CD4-positive, CD25-positive, alpha-beta regulatory T cell (primary cell): ENCODE measurements around the gene NEK9. TPM values are rescaled to one million over a fixed set of nuclear protein-coding genes. Genes with fewer than 3 reads are reported as not detected.
A peak's percentile ranks its signal among the peaks of the same experiment; 100 is the strongest.

Source experiments
- ATAC-seq, 2 donors: fragments of 150-1000 bp; cut with Tn5 transposase; one replicate each; pipeline ENCODE4 v1.10.0; 2021; ENCODE audit warnings: low read depth in 2 of 2, moderate number of reproducible peaks in 2 of 2, moderate library complexity in 1 of 2
- DNase-seq, 3 donors: peaks; one replicate each; pipeline versions ENCODE4 v3.0.0 to v3.0.0-alpha.2; 2012 to 2022; ENCODE audit warnings: mixed read lengths in 1 of 3
- H3K27ac ChIP-seq: one replicate; pipeline ENCODE4 v1.7.0; 2013; ENCODE audit warnings: mild to moderate bottlenecking, low read length; ENCODE audit not compliant: insufficient read depth, poor library complexity, severe bottlenecking
- H3K27me3 ChIP-seq: one replicate; pipeline ENCODE4 v1.7.0; 2013; ENCODE audit warnings: low read length; ENCODE audit not compliant: control insufficient read depth, insufficient read depth
- H3K36me3 ChIP-seq: one replicate; pipeline ENCODE4 v1.7.0; 2013; ENCODE audit warnings: mild to moderate bottlenecking, low read length, moderate library complexity; ENCODE audit not compliant: control insufficient read depth, insufficient read depth
- H3K4me1 ChIP-seq: 2 replicates; pipeline ENCODE4 v1.7.0; 2013; ENCODE audit warnings: mild to moderate bottlenecking, low read length; ENCODE audit not compliant: insufficient read depth, control insufficient read depth, poor library complexity, severe bottlenecking
- H3K4me3 ChIP-seq: one replicate; pipeline ENCODE4 v1.7.0; 2013; ENCODE audit warnings: low read depth, mild to moderate bottlenecking, low read length, moderate library complexity
- H3K9me3 ChIP-seq, 2 experiments: 1 replicate in 1 of 2; 2 replicates in 1 of 2; pipeline ENCODE4 v1.7.0; 2013; ENCODE audit warnings: low read length in 2 of 2, mild to moderate bottlenecking in 1 of 2, moderate library complexity in 1 of 2; ENCODE audit not compliant: control insufficient read depth in 2 of 2
- H3K27ac Mint-ChIP-seq, 3 donors: one replicate each; pipeline ENCODE4 v1.8.0; 2020 to 2022; ENCODE audit warnings: mild to moderate bottlenecking in 3 of 3, mixed read lengths in 3 of 3, moderate library complexity in 2 of 3
- H3K27me3 Mint-ChIP-seq: one replicate; pipeline ENCODE4 v1.8.0; 2022; ENCODE audit warnings: mild to moderate bottlenecking, mixed read lengths
- H3K36me3 Mint-ChIP-seq: one replicate; pipeline ENCODE4 v1.8.0; 2020; ENCODE audit warnings: mixed read lengths
- H3K4me1 Mint-ChIP-seq, 4 donors: one replicate each; pipeline ENCODE4 v1.8.0; 2020 to 2022; ENCODE audit warnings: mixed read lengths in 4 of 4, mild to moderate bottlenecking in 1 of 4
- H3K4me3 Mint-ChIP-seq, 4 donors: one replicate each; pipeline ENCODE4 v1.8.0; 2020 to 2022; ENCODE audit warnings: mild to moderate bottlenecking in 4 of 4, mixed read lengths in 4 of 4, moderate library complexity in 3 of 4
- H3K9me3 Mint-ChIP-seq, 7 donors: one replicate each; pipeline ENCODE4 v1.8.0; 2020 to 2022; ENCODE audit warnings: mixed read lengths in 7 of 7, mild to moderate bottlenecking in 3 of 7, moderate library complexity in 2 of 7
- polyA plus RNA-seq, 4 donors: library from polyadenylated mRNA; unstranded; fragments of 300-500 nt; fragmentation: Illumina TruSeq; gene quantifications; one replicate each; pipeline ENCODE4 v1.2.3, GENCODE V29; 2021
- total RNA-seq: library from RNA; stranded (reverse); gene quantifications from one replicate; pipeline ENCODE4 v1.2.3, GENCODE V29; 2022

The NEK9 gene
- total and polyA plus RNA-seq, 5 donors from 2014 or later = 10.8 to 58.4 (median 12.6) TPM

DNA sequence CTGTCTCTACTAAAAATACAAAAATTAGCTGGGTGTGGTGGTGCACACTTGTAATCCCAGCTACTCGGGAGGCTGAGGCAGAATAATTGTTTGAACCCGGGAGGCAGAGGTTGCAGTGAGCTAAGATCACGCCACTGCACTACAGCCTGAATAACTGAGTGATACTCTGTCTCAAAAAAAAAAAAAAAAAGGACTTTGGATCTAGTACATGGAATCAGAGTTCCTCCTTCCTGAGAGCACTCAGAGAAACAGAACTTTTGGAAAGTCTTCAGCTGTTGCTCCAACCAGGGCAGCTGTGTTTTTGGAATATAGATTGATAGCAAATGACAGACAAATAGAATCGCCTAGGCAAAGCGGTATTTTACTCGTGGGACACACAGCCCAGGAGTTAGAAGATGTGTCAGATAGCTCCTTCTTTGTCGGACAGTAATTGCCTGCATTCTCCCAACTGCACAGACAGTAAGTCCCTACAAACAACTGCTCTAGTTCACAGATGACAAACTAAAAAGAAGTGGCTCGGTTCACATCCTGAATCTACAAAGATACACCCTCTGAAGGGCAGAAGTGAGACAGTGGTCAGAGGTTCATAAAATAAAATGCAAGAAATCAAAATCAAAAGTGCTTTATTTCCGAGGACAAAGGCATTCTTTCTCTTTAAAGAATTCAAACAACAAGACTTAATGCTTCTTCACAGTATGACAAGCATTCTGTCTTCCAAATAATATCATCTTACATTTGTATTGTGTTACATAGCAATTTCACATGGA is 17.1 kb upstream of the NEK9 start:
- no peak for ATAC-seq
- Histone ChIP-seq H3K4me3 (no peak overlapping the region), H3K27me3 (no peaks in the 10 kb centered on the region), H3K36me3 (peaks cover 22% of the 10 kb centered on the region), H3K27ac (no peak overlapping the region), H3K9me3 (no peaks in the 10 kb centered on the region), H3K4me1 (peaks cover 33% of the 10 kb centered on the region)
- Mint-ChIP-seq H3K27ac (peak overlapping the region in 2 of 3 donors; percentile 37 to 40), H3K9me3 (no peaks in the 10 kb centered on the region), H3K4me3 (no peak overlapping the region), H3K27me3 (no peaks in the 10 kb centered on the region), H3K36me3 (peaks cover 22% of the 10 kb centered on the region), H3K4me1 (peaks cover 40 to 79% (median 57%) of the 10 kb centered on the region in 4 donors)
- DNase-seq = no peak

DNA sequence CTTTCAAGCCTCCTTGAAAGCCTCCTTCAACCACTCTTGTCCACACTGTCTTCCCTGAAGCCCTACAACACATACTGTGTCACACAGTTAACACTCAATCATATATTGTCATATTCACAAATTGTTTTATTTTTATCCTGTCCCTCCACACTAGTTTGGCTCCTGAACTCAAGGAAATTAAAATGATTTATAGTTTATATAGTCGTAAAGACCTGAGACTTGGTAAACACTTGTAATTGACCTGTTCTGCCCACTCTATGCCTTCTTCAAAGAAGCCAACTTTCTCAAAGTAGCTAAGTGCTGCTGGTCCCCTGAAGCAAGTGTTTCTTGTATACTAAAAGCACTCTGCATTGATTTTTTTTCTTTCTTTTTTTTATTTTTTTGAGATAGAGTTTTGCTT is 15.6 kb upstream of the NEK9 start:
- H3K4me1 ChIP-seq = peaks cover 41% of the 10 kb centered on the region
- Mint-ChIP-seq H3K9me3 (no peaks in the 10 kb centered on the region), H3K27ac (peak overlapping the region; percentile 22 to 72 (median 33)), H3K27me3 (no peaks in the 10 kb centered on the region), H3K4me1 (peaks cover 44 to 81% (median 59%) of the 10 kb centered on the region in 4 donors), H3K36me3 (peaks cover 20% of the 10 kb centered on the region), H3K4me3 (peak overlapping the region in 1 of 4 donors; percentile 23)
- DNase-seq (no peak), ATAC-seq (no peak)
- no peaks in the 10 kb centered on the region for H3K27me3 ChIP-seq
- no peak overlapping the region for H3K27ac ChIP-seq
- no peaks in the 10 kb centered on the region for H3K9me3 ChIP-seq
- H3K4me3 ChIP-seq = no peak overlapping the region
- H3K36me3 ChIP-seq = peaks cover 19% of the 10 kb centered on the region

DNA sequence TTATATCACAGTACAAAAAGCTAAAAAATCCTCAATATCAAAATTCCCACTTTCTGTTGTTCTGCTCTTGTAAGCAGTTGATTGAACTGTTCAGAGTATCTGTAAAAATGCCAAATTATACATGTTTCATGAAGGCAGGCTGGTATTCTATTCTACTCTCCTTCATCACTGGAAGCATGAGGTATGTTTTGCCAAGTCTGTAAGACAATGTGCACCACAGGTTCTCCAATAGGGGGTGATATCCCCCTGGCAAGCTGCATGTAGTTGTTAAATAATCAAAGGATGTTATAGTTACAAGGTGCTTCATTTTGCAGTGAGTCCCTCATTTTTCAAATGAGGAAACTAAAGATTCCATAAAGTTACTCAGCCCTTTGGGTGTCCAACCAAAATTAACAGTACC is 15.1 kb upstream of the NEK9 start:
- Histone ChIP-seq H3K9me3 (no peaks in the 10 kb centered on the region), H3K27me3 (no peaks in the 10 kb centered on the region), H3K36me3 (peaks cover 19% of the 10 kb centered on the region), H3K27ac (no peak overlapping the region), H3K4me1 (peaks cover 39% of the 10 kb centered on the region), H3K4me3 (no peak overlapping the region)
- Mint-ChIP-seq H3K9me3 (no peaks in the 10 kb centered on the region), H3K36me3 (peaks cover 20% of the 10 kb centered on the region), H3K4me1 (peaks cover 44 to 76% (median 58%) of the 10 kb centered on the region in 4 donors), H3K27me3 (no peaks in the 10 kb centered on the region), H3K4me3 (peak overlapping the region in 1 of 4 donors; percentile 23), H3K27ac (peak overlapping the region in 1 of 3 donors; percentile 33)
- DNase-seq = peak in 2 of 3 donors; percentile 40 to 52
- ATAC-seq = peak; percentile 48 to 66

DNA sequence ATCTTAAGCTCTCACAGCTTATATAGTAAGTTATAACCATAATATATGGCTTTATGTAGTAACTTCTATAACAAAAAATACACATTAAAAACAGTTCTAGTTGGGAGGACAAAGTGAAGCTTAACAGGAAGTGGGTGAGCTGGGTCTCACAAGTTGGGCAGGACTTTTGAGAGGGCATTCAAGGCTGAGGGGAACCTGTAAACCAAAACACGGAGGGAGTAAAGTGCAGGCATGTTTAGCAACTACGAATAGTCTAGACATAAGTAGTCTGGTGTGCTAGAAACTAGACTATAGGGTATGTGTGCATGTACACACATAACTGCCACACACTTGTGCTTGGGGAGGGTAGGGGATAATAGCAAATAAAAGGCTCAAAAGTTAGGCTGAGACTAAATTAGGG is 14.2 kb upstream of the NEK9 start:
- ATAC-seq = peak in 1 of 2 donors; percentile 64
- Mint-ChIP-seq H3K4me1 (peaks cover 35 to 70% (median 50%) of the 10 kb centered on the region in 4 donors), H3K4me3 (peak overlapping the region in 2 of 4 donors; percentile 51 to 61)

DNA sequence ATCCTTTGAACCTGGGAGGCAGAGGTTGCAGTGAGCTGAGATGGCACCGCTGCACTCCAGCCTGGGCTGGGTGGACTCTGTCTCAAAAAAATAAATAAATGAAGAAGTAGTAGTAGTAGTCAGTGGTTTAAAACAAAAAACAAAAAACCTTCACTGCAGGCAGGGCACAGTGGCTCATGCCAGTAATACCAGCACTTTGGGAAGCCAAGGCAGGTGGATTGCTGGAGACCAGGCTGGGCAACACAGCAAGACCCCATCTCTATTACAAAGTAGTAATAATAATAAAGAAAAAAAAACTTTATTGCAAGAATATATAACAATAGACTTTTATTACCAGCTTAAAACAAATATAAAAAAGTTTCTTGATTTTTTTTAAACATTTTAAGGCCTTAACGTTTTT is 13.8 kb upstream of the NEK9 start:
- H3K4me1 Mint-ChIP-seq = peaks cover 34 to 68% (median 48%) of the 10 kb centered on the region in 4 donors
- ATAC-seq (no peak), DNase-seq (no peak)
- Histone ChIP-seq H3K4me1 (peaks cover 28% of the 10 kb centered on the region), H3K36me3 (peaks cover 17% of the 10 kb centered on the region), H3K9me3 (no peaks in the 10 kb centered on the region), H3K4me3 (peak overlapping the region; percentile 6), H3K27me3 (no peaks in the 10 kb centered on the region), H3K27ac (no peak overlapping the region)
- no peaks in the 10 kb centered on the region for H3K9me3 Mint-ChIP-seq
- H3K27ac Mint-ChIP-seq = peak overlapping the region in 2 of 3 donors; percentile 40 to 83
- H3K4me3 Mint-ChIP-seq = peak overlapping the region in 1 of 4 donors; percentile 51
- H3K27me3 Mint-ChIP-seq = no peaks in the 10 kb centered on the region
- H3K36me3 Mint-ChIP-seq = peaks cover 12% of the 10 kb centered on the region

More for the DNA sequence above, 14.2 kb upstream of the NEK9 start:
- H3K27me3 ChIP-seq = no peaks in the 10 kb centered on the region
- H3K36me3 ChIP-seq = peaks cover 15% of the 10 kb centered on the region
- peak overlapping the region; percentile 40 to 83 (median 82) for H3K27ac Mint-ChIP-seq
- no peaks in the 10 kb centered on the region for H3K9me3 Mint-ChIP-seq
- peaks cover 32% of the 10 kb centered on the region for H3K4me1 ChIP-seq
- no peaks in the 10 kb centered on the region for H3K27me3 Mint-ChIP-seq
- H3K4me3 ChIP-seq = peak overlapping the region; percentile 6
- H3K27ac ChIP-seq = no peak overlapping the region
- H3K36me3 Mint-ChIP-seq = peaks cover 12% of the 10 kb centered on the region
- DNase-seq = peak in 1 of 3 donors; percentile 61
- H3K9me3 ChIP-seq = no peaks in the 10 kb centered on the region

DNA sequence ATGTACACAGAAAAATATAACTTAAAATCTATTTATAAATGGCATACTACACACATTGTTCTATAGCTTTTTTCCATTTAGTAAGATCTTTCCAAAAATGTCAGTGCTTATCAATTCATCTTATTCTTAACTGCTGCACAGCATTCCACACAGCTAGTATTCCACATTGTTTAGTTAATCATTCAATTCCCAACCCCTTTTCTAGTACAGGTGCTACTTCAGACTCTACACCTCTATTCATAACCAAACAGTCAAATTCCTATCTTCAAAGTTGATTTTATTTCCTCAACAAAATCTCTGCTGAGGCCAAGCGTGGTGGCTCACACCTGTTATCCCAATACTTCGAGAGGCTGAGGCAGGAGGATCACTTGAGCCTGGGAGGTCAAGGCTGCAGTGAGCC is 12.3 kb upstream of the NEK9 start:
- H3K4me3 Mint-ChIP-seq = peak overlapping the region in 2 of 4 donors; percentile 14 to 47
- no peaks in the 10 kb centered on the region for H3K27me3 ChIP-seq

DNA sequence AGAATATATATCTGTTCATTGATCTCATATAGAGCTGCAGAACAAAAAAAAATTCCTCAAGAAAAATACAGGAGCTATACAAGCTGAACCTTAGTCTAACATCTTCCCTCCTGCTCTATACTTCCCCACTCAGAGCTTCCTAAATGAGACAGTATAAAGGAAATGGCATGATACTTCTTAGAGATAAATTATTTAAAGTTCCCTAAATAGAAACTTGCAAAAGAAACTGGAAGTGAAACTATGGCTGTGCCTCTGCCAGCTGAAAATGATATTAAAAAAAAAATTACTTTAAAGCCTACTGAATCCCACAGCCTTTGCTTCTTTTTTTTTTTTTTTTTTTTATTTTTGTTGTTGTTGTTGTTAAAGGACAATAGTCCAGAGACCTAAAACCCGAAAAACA is 11.6 kb upstream of the NEK9 start:
- no peaks in the 10 kb centered on the region for H3K9me3 Mint-ChIP-seq
- Histone ChIP-seq H3K27ac (peak overlapping the region; percentile 39), H3K27me3 (no peaks in the 10 kb centered on the region), H3K9me3 (no peaks in the 10 kb centered on the region), H3K4me1 (peaks cover 18% of the 10 kb centered on the region), H3K4me3 (peak overlapping the region; percentile 35), H3K36me3 (peaks cover 24% of the 10 kb centered on the region)
- peaks cover 22% of the 10 kb centered on the region for H3K36me3 Mint-ChIP-seq
- peak overlapping the region; percentile 73 to 89 (median 83) for H3K27ac Mint-ChIP-seq
- H3K27me3 Mint-ChIP-seq = no peaks in the 10 kb centered on the region
- H3K4me1 Mint-ChIP-seq = peaks cover 32 to 50% (median 35%) of the 10 kb centered on the region in 4 donors
- H3K4me3 Mint-ChIP-seq = peak overlapping the region in 2 of 4 donors; percentile 46 to 56
- ATAC-seq (no peak), DNase-seq (peak in 1 of 3 donors; percentile 48)

More for the DNA sequence above, 12.3 kb upstream of the NEK9 start:
- H3K4me3 ChIP-seq = peak overlapping the region; percentile 22
- peaks cover 18% of the 10 kb centered on the region for H3K4me1 ChIP-seq
- H3K27ac Mint-ChIP-seq = peak overlapping the region; percentile 45 to 94 (median 47)
- H3K9me3 ChIP-seq = no peaks in the 10 kb centered on the region
- peak overlapping the region; percentile 39 for H3K27ac ChIP-seq
- peaks cover 21% of the 10 kb centered on the region for H3K36me3 ChIP-seq
- DNase-seq (no peak), ATAC-seq (no peak)
- no peaks in the 10 kb centered on the region for H3K27me3 Mint-ChIP-seq
- peaks cover 19% of the 10 kb centered on the region for H3K36me3 Mint-ChIP-seq
- peaks cover 34 to 55% (median 38%) of the 10 kb centered on the region in 4 donors for H3K4me1 Mint-ChIP-seq
- H3K9me3 Mint-ChIP-seq = no peaks in the 10 kb centered on the region
